ENCODE results near the gene USP2. TPM values are rescaled to one million over a fixed set of nuclear protein-coding genes. Genes with fewer than 3 reads are reported as not detected.
"Not testable (repeated sequence)": the region's sequence is repeated elsewhere in the genome, so short reads cannot be mapped to it uniquely, and the experiment has no call there.

USP2 gene
- total RNA-seq, 2 donors from 2014 or later: 7.9 to 11.6 TPM

DNA sequence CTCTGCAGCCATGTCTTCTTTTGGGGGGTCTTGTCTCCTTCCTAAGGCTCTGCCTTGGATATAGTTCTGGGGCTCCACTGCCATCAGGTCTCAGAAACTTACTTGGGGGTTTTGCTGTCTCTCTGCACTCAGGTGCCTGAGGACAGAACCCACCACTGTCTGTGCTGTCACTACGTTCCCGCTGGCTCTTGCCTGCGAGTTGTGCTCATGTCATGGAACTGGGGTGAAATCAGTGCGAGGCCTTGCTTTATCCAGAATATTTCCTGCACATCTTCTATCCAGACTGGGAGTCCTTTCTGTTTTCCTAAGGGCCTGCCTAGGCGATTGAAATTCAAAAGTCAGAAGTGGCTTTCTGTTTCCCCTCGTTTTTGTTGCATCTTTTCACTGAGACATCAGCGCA is 6.6 kb upstream of the USP2 start:
- intact Hi-C loops (cut with DNase I): no loop called here
- Histone ChIP-seq H3K27ac (no peak overlapping the region), H3K4me3 (no peak overlapping the region), H3K27me3 (no peaks in the 10 kb centered on the region), H3K4me1 (no peaks in the 10 kb centered on the region), H3K9ac (ENCODE audit: low read depth in 2 of 2, low read length in 2 of 2) (no peak overlapping the region), H3K9me3 (no peaks in the 10 kb centered on the region), H3K36me3 (no peaks in the 10 kb centered on the region)
- TF ChIP-seq, protein P1, sequence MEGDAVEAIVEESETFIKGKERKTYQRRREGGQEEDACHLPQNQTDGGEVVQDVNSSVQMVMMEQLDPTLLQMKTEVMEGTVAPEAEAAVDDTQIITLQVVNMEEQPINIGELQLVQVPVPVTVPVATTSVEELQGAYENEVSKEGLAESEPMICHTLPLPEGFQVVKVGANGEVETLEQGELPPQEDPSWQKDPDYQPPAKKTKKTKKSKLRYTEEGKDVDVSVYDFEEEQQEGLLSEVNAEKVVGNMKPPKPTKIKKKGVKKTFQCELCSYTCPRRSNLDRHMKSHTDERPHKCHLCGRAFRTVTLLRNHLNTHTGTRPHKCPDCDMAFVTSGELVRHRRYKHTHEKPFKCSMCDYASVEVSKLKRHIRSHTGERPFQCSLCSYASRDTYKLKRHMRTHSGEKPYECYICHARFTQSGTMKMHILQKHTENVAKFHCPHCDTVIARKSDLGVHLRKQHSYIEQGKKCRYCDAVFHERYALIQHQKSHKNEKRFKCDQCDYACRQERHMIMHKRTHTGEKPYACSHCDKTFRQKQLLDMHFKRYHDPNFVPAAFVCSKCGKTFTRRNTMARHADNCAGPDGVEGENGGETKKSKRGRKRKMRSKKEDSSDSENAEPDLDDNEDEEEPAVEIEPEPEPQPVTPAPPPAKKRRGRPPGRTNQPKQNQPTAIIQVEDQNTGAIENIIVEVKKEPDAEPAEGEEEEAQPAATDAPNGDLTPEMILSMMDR (IDR thresholded peaks at IDR 0.05): no peak
- DNase-seq: no peak

DNA sequence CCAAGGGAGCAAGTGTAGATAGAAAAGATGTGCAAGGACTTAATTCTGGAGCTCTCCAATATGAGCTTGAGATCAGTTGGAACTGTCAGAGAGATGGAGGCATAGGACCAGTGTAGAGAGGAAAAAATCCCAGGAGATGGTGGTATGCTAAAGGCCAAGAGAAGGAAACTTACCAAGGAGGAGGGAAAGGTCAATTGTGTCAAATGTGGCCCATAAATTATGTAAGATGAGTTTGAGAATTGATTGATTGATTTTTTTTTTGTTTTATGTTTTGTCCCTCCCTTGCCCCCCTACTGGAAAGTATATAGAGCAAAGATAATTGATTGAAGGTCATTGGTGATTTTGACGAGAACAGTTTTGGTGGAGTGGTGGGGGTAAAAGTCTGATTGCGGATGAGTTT is 2.8 kb upstream of the USP2 start:
- Histone ChIP-seq H3K36me3 (no peaks in the 10 kb centered on the region), H3K9ac (ENCODE audit: low read depth in 2 of 2, low read length in 2 of 2) (no peak overlapping the region), H3K27me3 (no peaks in the 10 kb centered on the region), H3K9me3 (no peaks in the 10 kb centered on the region), H3K27ac (no peak overlapping the region), H3K4me3 (no peak overlapping the region), H3K4me1 (no peaks in the 10 kb centered on the region)
- DNase-seq: no peak
- TF ChIP-seq, protein P1 (IDR thresholded peaks at IDR 0.05): no peak
- intact Hi-C loops (cut with DNase I): no loop called here

DNA sequence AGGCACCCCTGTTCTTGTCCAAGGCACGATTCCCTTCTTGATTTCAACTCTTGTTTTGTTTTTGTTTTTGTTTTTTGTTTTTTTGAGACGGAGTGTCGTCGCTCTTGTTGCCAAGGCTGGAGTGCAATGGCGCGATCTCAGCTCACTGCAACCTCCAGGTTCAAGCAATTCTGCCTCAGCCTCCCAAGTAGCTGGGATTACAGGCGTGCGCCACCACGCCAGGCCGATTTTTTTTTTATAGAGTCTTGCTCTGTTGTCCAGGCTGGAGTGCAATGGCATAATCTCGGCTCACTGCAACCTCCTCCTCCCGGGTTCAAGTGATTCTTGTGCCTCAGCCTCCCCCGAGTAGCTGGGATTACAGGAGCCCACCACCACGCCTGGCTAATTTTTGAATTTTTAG is 1.0 kb upstream of the USP2 start:
- DNase-seq; H3K27me3 ChIP-seq; H3K36me3 ChIP-seq; intact Hi-C loops (cut with DNase I); H3K27ac ChIP-seq; H3K9me3 ChIP-seq; H3K4me1 ChIP-seq; H3K4me3 ChIP-seq; H3K9ac ChIP-seq (ENCODE audit: low read depth in 2 of 2, low read length in 2 of 2): not testable (repeated sequence)

DNA sequence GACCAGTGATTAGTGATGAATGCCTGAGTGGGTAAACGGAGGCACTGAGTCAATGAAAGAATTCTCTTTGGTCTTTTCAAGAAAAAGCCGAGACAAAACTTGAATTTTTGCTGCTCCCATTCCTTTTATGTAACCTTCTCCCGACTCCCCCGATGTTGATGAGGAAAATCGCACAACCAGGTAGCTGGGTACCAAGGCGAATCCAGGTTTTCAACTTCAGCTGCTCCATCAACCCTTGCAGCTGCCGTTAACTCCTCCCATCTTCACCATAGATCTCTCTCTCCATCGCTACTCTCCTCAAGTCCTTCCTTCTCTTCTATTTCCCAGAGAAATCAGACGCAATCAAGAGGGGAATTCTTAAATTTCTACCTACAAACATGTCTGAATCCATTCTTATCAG is 611 bp upstream of the USP2 start:
- no peaks in the 10 kb centered on the region for H3K9me3 ChIP-seq
- H3K9ac ChIP-seq (ENCODE audit: low read depth in 2 of 2, low read length in 2 of 2): peak overlapping the region in 1 of 2 donors; percentile 68
- peak overlapping the region; percentile 51 for H3K4me3 ChIP-seq
- H3K4me1 ChIP-seq: no peaks in the 10 kb centered on the region
- no peaks in the 10 kb centered on the region for H3K36me3 ChIP-seq
- TF ChIP-seq, protein P1 (IDR thresholded peaks at IDR 0.05): no peak
- DNase-seq: no peak
- intact Hi-C loops (cut with DNase I): no loop called here
- no peaks in the 10 kb centered on the region for H3K27me3 ChIP-seq
- H3K27ac ChIP-seq: no peak overlapping the region

DNA sequence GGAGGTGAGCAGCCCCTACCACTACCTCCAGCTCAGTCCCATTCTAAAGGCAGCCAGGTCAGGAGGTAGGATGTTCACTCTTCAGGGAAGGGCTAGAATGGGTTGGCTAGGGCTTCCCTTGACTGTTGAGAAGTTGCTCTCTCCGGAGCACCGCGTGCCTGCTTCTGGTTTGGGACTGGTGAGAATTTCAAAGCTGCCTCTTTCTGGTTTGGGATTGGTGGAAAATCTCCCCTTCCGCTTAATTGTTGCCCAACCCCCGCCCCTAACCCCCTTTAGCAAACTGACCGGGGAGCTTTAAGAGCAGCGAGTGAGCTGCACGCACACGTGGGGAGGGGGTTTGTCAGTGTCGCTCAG is 686 bp downstream of the USP2 start:
- TF ChIP-seq, protein P1 (IDR thresholded peaks at IDR 0.05): no peak

DNA sequence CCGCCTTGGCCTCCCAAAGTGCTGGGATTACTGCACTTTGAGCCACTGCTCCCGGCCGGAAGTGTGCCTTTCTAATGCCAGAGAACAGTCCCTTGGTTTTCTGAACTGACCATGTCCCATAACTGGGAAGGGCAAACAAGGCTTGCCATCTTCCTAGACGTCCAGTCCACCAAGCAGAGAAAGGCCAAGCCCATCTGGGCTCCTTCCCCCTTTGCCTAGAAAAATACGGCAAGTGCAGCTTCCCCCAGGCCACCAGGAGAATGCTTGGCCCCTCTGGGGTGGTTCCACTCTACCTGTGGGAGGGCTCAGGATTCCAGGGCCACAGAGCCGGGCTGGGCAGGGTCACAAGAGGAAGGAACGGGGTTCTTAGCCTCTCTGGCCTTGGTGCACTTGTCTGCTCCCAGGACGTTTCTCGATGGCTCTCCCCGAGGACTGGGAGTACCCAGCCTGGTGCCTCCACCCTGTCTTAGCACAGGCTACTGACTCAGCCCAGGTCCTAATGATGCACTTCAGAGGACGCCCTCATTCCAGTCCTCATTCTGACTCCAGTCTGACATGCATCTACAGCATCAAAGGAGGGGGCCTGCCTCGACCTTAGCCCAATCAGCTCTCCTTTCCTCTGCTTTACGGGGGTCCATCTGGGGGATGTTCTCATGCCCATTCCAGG is 1.2 kb downstream of the USP2 start:
- Histone ChIP-seq H3K27me3 (no peaks in the 10 kb centered on the region), H3K4me3 (no peak overlapping the region), H3K36me3 (no peaks in the 10 kb centered on the region), H3K27ac (no peak overlapping the region), H3K9ac (ENCODE audit: low read depth in 2 of 2, low read length in 2 of 2) (no peak overlapping the region), H3K4me1 (no peaks in the 10 kb centered on the region), H3K9me3 (no peaks in the 10 kb centered on the region)
- DNase-seq: no peak
- intact Hi-C loops (cut with DNase I): no loop called here
- TF ChIP-seq, protein P1 (IDR thresholded peaks at IDR 0.05): no peak

More for the DNA sequence above, 686 bp downstream of the USP2 start:
- H3K27me3 ChIP-seq: no peaks in the 10 kb centered on the region
- peak overlapping the region; percentile 51 for H3K4me3 ChIP-seq
- H3K9ac ChIP-seq (ENCODE audit: low read depth in 2 of 2, low read length in 2 of 2): peak overlapping the region in 1 of 2 donors; percentile 68
- intact Hi-C loops (cut with DNase I): no loop called here
- H3K36me3 ChIP-seq: no peaks in the 10 kb centered on the region
- no peak for DNase-seq
- no peak overlapping the region for H3K27ac ChIP-seq
- H3K4me1 ChIP-seq: no peaks in the 10 kb centered on the region
- H3K9me3 ChIP-seq: no peaks in the 10 kb centered on the region
